Measurements from ENCODE around the gene SVEP1. TPM values are rescaled to one million over a fixed set of nuclear protein-coding genes. Genes with fewer than 3 reads are reported as not detected.

The SVEP1 gene
- total and polyA plus RNA-seq, 2 experiments from 2014 or later, result 0.18 to 0.63 TPM

DNA sequence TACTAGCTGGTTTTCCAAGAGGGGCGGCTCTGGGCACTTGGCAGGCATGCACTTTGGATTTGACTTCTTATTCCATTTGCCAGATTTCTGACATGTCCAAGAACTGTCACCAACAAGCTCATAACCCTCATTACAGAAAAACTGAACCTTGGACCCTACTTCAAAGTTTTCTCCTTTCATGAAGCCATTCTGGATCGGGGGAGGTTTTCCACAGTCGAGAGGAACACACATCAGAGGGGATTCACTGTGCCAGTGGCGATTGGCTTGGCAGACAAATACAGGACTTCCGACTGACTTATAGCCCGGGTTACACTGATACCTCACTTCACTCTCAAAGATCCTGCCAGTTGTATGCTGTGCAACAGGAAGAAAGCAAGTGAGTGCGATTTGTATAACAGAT lies 170.9 kb downstream of the SVEP1 start (continued):
- TF ChIP-seq, protein P1, sequence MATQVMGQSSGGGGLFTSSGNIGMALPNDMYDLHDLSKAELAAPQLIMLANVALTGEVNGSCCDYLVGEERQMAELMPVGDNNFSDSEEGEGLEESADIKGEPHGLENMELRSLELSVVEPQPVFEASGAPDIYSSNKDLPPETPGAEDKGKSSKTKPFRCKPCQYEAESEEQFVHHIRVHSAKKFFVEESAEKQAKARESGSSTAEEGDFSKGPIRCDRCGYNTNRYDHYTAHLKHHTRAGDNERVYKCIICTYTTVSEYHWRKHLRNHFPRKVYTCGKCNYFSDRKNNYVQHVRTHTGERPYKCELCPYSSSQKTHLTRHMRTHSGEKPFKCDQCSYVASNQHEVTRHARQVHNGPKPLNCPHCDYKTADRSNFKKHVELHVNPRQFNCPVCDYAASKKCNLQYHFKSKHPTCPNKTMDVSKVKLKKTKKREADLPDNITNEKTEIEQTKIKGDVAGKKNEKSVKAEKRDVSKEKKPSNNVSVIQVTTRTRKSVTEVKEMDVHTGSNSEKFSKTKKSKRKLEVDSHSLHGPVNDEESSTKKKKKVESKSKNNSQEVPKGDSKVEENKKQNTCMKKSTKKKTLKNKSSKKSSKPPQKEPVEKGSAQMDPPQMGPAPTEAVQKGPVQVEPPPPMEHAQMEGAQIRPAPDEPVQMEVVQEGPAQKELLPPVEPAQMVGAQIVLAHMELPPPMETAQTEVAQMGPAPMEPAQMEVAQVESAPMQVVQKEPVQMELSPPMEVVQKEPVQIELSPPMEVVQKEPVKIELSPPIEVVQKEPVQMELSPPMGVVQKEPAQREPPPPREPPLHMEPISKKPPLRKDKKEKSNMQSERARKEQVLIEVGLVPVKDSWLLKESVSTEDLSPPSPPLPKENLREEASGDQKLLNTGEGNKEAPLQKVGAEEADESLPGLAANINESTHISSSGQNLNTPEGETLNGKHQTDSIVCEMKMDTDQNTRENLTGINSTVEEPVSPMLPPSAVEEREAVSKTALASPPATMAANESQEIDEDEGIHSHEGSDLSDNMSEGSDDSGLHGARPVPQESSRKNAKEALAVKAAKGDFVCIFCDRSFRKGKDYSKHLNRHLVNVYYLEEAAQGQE (IDR thresholded peaks at IDR 0.05; ENCODE audit: unreplicated experiment), result no peak
- TF ChIP-seq EZH2 (IDR thresholded peaks at IDR 0.05; ENCODE audit: low read depth, unreplicated experiment), result no peak
- TF ChIP-seq, protein P2, sequence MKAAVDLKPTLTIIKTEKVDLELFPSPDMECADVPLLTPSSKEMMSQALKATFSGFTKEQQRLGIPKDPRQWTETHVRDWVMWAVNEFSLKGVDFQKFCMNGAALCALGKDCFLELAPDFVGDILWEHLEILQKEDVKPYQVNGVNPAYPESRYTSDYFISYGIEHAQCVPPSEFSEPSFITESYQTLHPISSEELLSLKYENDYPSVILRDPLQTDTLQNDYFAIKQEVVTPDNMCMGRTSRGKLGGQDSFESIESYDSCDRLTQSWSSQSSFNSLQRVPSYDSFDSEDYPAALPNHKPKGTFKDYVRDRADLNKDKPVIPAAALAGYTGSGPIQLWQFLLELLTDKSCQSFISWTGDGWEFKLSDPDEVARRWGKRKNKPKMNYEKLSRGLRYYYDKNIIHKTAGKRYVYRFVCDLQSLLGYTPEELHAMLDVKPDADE (IDR thresholded peaks at IDR 0.05), result no peak
- TF ChIP-seq EZH2phosphoT487 (IDR thresholded peaks at IDR 0.05; ENCODE audit: unreplicated experiment), result no peak

- Histone ChIP-seq H3K4me2 (no peak overlapping the region), H3K27me3 (ENCODE audit: insufficient read depth) (no peaks in the 10 kb centered on the region), H3K4me1 (ENCODE audit: insufficient read depth) (no peaks in the 10 kb centered on the region), H3K4me3 (no peak overlapping the region), H4K20me1 (replicated peaks; ENCODE audit: insufficient read depth) (no peaks in the 10 kb centered on the region), H3K9me2 (ENCODE audit: insufficient read depth) (no peaks in the 10 kb centered on the region), H2AFZ (no peak overlapping the region), H3K27ac (ENCODE audit: low read depth) (no peak overlapping the region), H3K36me3 (ENCODE audit: insufficient read depth) (no peaks in the 10 kb centered on the region), H3F3A (replicated peaks; ENCODE audit: low read depth) (no peaks in the 10 kb centered on the region), H3K79me2 (replicated peaks; ENCODE audit: insufficient read depth) (no peaks in the 10 kb centered on the region)
- Mint-ChIP-seq H3K27me3 (ENCODE audit: insufficient read depth, low read depth, poor library complexity) (peaks cover 2% of the 10 kb centered on the region), H3K4me1 (no peaks in the 10 kb centered on the region), H3K36me3 (ENCODE audit: low read depth) (no peaks in the 10 kb centered on the region), H3K4me3 (no peak overlapping the region), H3K27ac (no peak overlapping the region), H3K9me3 (no peaks in the 10 kb centered on the region)
- no peak for DNase-seq (ENCODE audit: low spot score)
- ATAC-seq, result no peak
- no peak for TF ChIP-seq ZNF462 (CRISPR knock-in tag; IDR thresholded peaks at IDR 0.05)
- no peak for TF ChIP-seq JUNB (IDR thresholded peaks at IDR 0.05; ENCODE audit: unreplicated experiment)
- TF ChIP-seq NANOG (IDR thresholded peaks at IDR 0.05; ENCODE audit: borderline replicate concordance), result no peak
- no peak for TF ChIP-seq STAT1 (IDR thresholded peaks at IDR 0.05; ENCODE audit: unreplicated experiment)
- TF ChIP-seq POLR2AphosphoS5 (IDR thresholded peaks at IDR 0.05; ENCODE audit: low read depth), result no peak
- no peak for TF ChIP-seq EZH2 (IDR thresholded peaks at IDR 0.05; ENCODE audit: low read depth, unreplicated experiment)
- TF ChIP-seq CREB1 (CRISPR knock-in tag; IDR thresholded peaks at IDR 0.05; ENCODE audit: low read depth), result no peak
- no peak for TF ChIP-seq EZH2phosphoT487 (IDR thresholded peaks at IDR 0.05; ENCODE audit: unreplicated experiment)
- TF ChIP-seq CTCF (conservative IDR thresholded peaks at IDR 0.05; ENCODE audit: low read depth in 2 of 2), result no peak
- TF ChIP-seq, protein P2 (IDR thresholded peaks at IDR 0.05), result no peak
Observed at GRCh38 chr9:110405858-110406443, 173.6 kb downstream of the SVEP1 start.
